K562 (cell line): ENCODE data around the gene CCNT2. TPM values are rescaled to one million over a fixed set of nuclear protein-coding genes. Genes with fewer than 3 reads are reported as not detected.

Experiments
- ATAC-seq: fragments of 200-7000 bp; cut with Tn5 transposase; 3 replicates; pipeline ENCODE4 v1.9.1; 2020; ENCODE audit warnings: moderate library complexity
- BruUV-seq: library from RNA; stranded (reverse); fragments of 400-500 nt; replicated peaks from 2 replicates; lab custom pipeline; 2021; lab: Mats Ljungman, UMichigan
- CTCF ChIA-PET: fragments of 300-600 bp; formaldehyde crosslinking; extraction: SDS; loops from one replicate; lab custom pipeline; 2021; ENCODE audit warnings: low intra/inter-chr PET ratio; lab: Yijun Ruan, JAX
- POLR2A ChIA-PET: fragments of 300-600, 350-650 bp; sonication (Branson Sonifier 250); formaldehyde crosslinking; extraction: SDS; loops from one replicate; lab custom pipeline; 2021; ENCODE audit warnings: antibody characterized with exemption, inconsistent platforms; lab: Yijun Ruan, JAX
- DNase-seq, 4 experiments: peaks; one replicate each; pipeline versions ENCODE4 v3.0.0 to v3.0.0-alpha.2; 2011 to 2018; ENCODE audit warnings: low spot score in 3 of 4, mixed read lengths in 3 of 4; ENCODE audit errors: extremely low read depth in 1 of 4
- FAIRE-seq: peaks from 2 replicates; lab custom pipeline; 2011; peaks lifted over from hg19 to GRCh38; lab: Jason Lieb, UNC
- H2AFZ ChIP-seq: 2 replicates; pipeline ENCODE4 v1.6.0; 2011; ENCODE audit warnings: low read depth, low read length, control low read depth, inconsistent platforms
- H3K27ac ChIP-seq: fragments of 200-600 bp; 3 replicates; pipeline ENCODE4 v1.8.0; 2011; ENCODE audit warnings: low read depth, mild to moderate bottlenecking, control low read depth, inconsistent platforms, low read length, moderate library complexity, mixed read lengths; ENCODE audit errors: extremely low read depth
- H3K27me3 ChIP-seq, 2 experiments: fragments of 300-600 bp in 1 of 2; 2 replicates in 1 of 2; 3 replicates in 1 of 2; pipeline versions ENCODE4 v1.6.0 to v1.8.0; 2011; ENCODE audit warnings: inconsistent platforms in 2 of 2, low read length in 2 of 2, mild to moderate bottlenecking in 1 of 2, mixed read lengths in 1 of 2, moderate library complexity in 1 of 2; ENCODE audit not compliant: control insufficient read depth in 2 of 2, insufficient read depth in 2 of 2
- H3K36me3 ChIP-seq: fragments of 300-600 bp; 3 replicates; pipeline ENCODE4 v1.8.0; 2011; ENCODE audit warnings: mild to moderate bottlenecking, low read length, inconsistent platforms; ENCODE audit not compliant: control insufficient read depth, insufficient read depth
- H3K4me1 ChIP-seq, 2 experiments: fragments of 200-600 bp in 1 of 2; replicated peaks in 1 of 2; 2 replicates in 1 of 2; 3 replicates in 1 of 2; pipeline versions ENCODE4 v1.5.1 to v1.8.0; 2011; ENCODE audit warnings: inconsistent platforms in 2 of 2, low read length in 2 of 2, mild to moderate bottlenecking in 1 of 2, mixed read lengths in 1 of 2, moderate library complexity in 1 of 2; ENCODE audit not compliant: control insufficient read depth in 2 of 2, insufficient read depth in 2 of 2
- H3K4me2 ChIP-seq: 2 replicates; pipeline ENCODE4 v1.6.1; 2011; ENCODE audit warnings: low read length, control low read depth, inconsistent platforms, mixed read lengths; ENCODE audit not compliant: insufficient read depth
- H3K4me3 ChIP-seq: fragments of 200-600 bp; sonication (generic), shearing (Covaris generic); 2 replicates; pipeline ENCODE4 v1.5.1; 2016; ENCODE audit warnings: control low read depth, inconsistent platforms
- H3K79me2 ChIP-seq: fragments of 200-600 bp; 3 replicates; pipeline ENCODE4 v1.8.0; 2011; ENCODE audit warnings: low read length, inconsistent platforms; ENCODE audit not compliant: control insufficient read depth, insufficient read depth
- H3K9ac ChIP-seq, 2 experiments: 2 replicates each; pipeline versions ENCODE4 v1.6.0 to v1.6.1; 2011; ENCODE audit warnings: low read depth in 2 of 2, low read length in 2 of 2, control low read depth in 1 of 2, inconsistent platforms in 1 of 2, mild to moderate bottlenecking in 1 of 2, mixed read lengths in 1 of 2; ENCODE audit not compliant: insufficient read depth in 1 of 2
- H3K9me1 ChIP-seq: one replicate; pipeline ENCODE4 v1.6.0; 2011; ENCODE audit warnings: inconsistent platforms, mild to moderate bottlenecking, low read length, moderate library complexity; ENCODE audit not compliant: control insufficient read depth, insufficient read depth
- H3K9me3 ChIP-seq: replicated peaks from 2 replicates; pipeline ENCODE4 v1.5.1; 2011; ENCODE audit warnings: low read depth, low read length, inconsistent platforms; ENCODE audit not compliant: control insufficient read depth, insufficient read depth
- H4K20me1 ChIP-seq: replicated peaks from 2 replicates; pipeline ENCODE4 v1.6.1; 2011; ENCODE audit warnings: low read length, inconsistent platforms, mixed read lengths; ENCODE audit not compliant: control insufficient read depth, insufficient read depth
- FOXM1 ChIP-seq, 2 experiments: fragments of 450-650 bp in 1 of 2; sonication (generic) in 1 of 2; formaldehyde crosslinking in 1 of 2; IDR thresholded peaks; 2 replicates each; pipeline versions ENCODE4 v1.6.1 to v1.9.0; 2017 to 2022; ENCODE audit warnings: low read depth in 2 of 2, mild to moderate bottlenecking in 2 of 2, missing genetic modification reagents in 1 of 2, moderate library complexity in 1 of 2
- HMGN3 ChIP-seq: IDR thresholded peaks from 2 replicates; pipeline ENCODE4 v1.6.1; 2011; ENCODE audit warnings: borderline replicate concordance, low read depth, mild to moderate bottlenecking, mixed read lengths, low read length; ENCODE audit not compliant: insufficient read length; ENCODE audit errors: extremely low read depth
- HOXB6 ChIP-seq: fragments of 250-450 bp; sonication (Bioruptor Pico); IDR thresholded peaks from 2 replicates; pipeline ENCODE4 v1.5.1; 2022; ENCODE audit warnings: mild to moderate bottlenecking, borderline replicate concordance
- MCM3 ChIP-seq: fragments of 450-650 bp; IDR thresholded peaks from 2 replicates; pipeline ENCODE4 v1.6.1; 2016
- MEF2D ChIP-seq: conservative IDR thresholded peaks from 2 replicates; pipeline ENCODE4 v1.6.1; 2016; ENCODE audit warnings: low read depth, missing genetic modification characterization, missing compliant biosample characterization
- NCOR1 ChIP-seq: fragments of 450-650 bp; IDR thresholded peaks from 2 replicates; pipeline ENCODE4 v1.6.1; 2016; ENCODE audit warnings: mild to moderate bottlenecking, moderate library complexity
- NFRKB ChIP-seq: fragments of 450-650 bp; IDR thresholded peaks from 2 replicates; pipeline ENCODE4 v1.6.1; 2016; ENCODE audit warnings: low read depth
- TAL1 ChIP-seq: fragments of 450-650 bp; IDR thresholded peaks from 2 replicates; pipeline ENCODE4 v1.6.1; 2016; ENCODE audit warnings: mild to moderate bottlenecking
- ZNF134 ChIP-seq: fragments of 250-450 bp; sonication (Bioruptor Pico); conservative IDR thresholded peaks from 2 replicates; pipeline ENCODE4 v1.4.0; 2020
- ZNF174 ChIP-seq: fragments of 250-450 bp; sonication (Bioruptor Pico); IDR thresholded peaks from 2 replicates; pipeline ENCODE4 v1.4.0; 2020; ENCODE audit warnings: mild to moderate bottlenecking
- WGBS: fragments of 100-300 bp; shearing (Covaris generic); methylation state at CpG from one replicate; pipeline ENCODE4 v1.1.6; 2016; ENCODE audit warnings: low coverage, mixed read lengths; ENCODE audit not compliant: insufficient coverage; ENCODE audit errors: missing lambda C conversion rate; 5-methylcytosine and 5-hydroxymethylcytosine counted together
- in situ Hi-C: fragments of 300-500 bp; cut with MboI; formaldehyde crosslinking; loops from 4 replicates; pipeline ENCODE4 v1.15.0; 2018; ENCODE audit warnings: inconsistent platforms, mixed read lengths
- intact Hi-C: fragments of 100-400 bp; cut with micrococcal nuclease; formaldehyde crosslinking; loops from 2 replicates; pipeline ENCODE4 v1.14.2; 2022
- polyA plus RNA-seq, 8 experiments: library from polyadenylated mRNA; depleted of rRNA in 4 of 8; stranded (reverse) in 5 of 8; unstranded in 3 of 8; fragments of >200 nt; fragmentation: Nextera tagmentation in 2 of 8; fragmentation: Illumina TruSeq in 1 of 8; extraction: Ambion mirVana in 2 of 8; extraction: Trizol in 1 of 8; gene quantifications; 2 replicates each; pipeline versions ENCODE4 v1.2.1 to v1.2.3, GENCODE V29; 2011 to 2014; ENCODE audit warnings: inconsistent platforms in 1 of 8, missing spikeins in 1 of 8
- total RNA-seq, 7 experiments: library from RNA; depleted of rRNA in 6 of 7; stranded (reverse); fragments of >200 nt in 6 of 7; fragmentation: Illumina TruSeq in 2 of 7; extraction: Trizol in 2 of 7; gene quantifications; 2 replicates each; pipeline versions ENCODE4 v1.2.1 to v1.2.3, GENCODE V29; 2011 to 2021; ENCODE audit warnings: low replicate concordance in 1 of 7
- TF ChIP-seq, protein P1 (sequence below): fragments of 450-650 bp; formaldehyde crosslinking; IDR thresholded peaks from 2 replicates; pipeline ENCODE4 v1.4.0; 2020; ENCODE audit warnings: mild to moderate bottlenecking, moderate library complexity
- TF ChIP-seq, protein P2 (sequence below): sonication (generic); formaldehyde crosslinking; IDR thresholded peaks from 2 replicates; pipeline ENCODE4 v1.8.0; 2022; ENCODE audit warnings: mild to moderate bottlenecking, missing genetic modification reagents

CCNT2 gene
- total and polyA plus RNA-seq, 9 of the 15 experiments (the other 6 are each of a cell fraction or from before 2014, with no cell fraction given) = 12.6 to 30.0 (median 22.7) TPM

DNA sequence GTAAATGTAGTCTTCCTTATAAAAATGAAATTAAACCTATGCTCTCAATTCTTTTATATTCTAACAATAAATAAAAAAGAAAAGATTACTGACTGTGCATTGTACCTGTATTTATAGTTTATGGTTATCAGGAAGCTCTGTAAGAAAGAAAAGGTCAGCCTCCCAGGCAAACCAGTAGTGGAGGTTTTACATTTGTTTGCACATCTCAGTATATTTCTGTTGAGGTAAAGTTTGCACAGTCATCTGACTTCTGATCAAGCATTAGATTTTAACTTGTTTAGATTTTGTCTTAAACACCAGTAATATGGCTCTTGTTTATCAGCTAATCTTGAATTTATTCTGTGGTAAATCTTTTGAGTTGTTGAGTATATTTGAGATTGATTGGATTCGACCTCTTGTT, 37.1 kb downstream of the CCNT2 start (continued):
- TF ChIP-seq, protein P1, sequence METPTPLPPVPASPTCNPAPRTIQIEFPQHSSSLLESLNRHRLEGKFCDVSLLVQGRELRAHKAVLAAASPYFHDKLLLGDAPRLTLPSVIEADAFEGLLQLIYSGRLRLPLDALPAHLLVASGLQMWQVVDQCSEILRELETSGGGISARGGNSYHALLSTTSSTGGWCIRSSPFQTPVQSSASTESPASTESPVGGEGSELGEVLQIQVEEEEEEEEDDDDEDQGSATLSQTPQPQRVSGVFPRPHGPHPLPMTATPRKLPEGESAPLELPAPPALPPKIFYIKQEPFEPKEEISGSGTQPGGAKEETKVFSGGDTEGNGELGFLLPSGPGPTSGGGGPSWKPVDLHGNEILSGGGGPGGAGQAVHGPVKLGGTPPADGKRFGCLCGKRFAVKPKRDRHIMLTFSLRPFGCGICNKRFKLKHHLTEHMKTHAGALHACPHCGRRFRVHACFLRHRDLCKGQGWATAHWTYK = no peak
- TF ChIP-seq MEF2D (no peak), ZNF134 (no peak), NFRKB (no peak)
- TF ChIP-seq, protein P2, sequence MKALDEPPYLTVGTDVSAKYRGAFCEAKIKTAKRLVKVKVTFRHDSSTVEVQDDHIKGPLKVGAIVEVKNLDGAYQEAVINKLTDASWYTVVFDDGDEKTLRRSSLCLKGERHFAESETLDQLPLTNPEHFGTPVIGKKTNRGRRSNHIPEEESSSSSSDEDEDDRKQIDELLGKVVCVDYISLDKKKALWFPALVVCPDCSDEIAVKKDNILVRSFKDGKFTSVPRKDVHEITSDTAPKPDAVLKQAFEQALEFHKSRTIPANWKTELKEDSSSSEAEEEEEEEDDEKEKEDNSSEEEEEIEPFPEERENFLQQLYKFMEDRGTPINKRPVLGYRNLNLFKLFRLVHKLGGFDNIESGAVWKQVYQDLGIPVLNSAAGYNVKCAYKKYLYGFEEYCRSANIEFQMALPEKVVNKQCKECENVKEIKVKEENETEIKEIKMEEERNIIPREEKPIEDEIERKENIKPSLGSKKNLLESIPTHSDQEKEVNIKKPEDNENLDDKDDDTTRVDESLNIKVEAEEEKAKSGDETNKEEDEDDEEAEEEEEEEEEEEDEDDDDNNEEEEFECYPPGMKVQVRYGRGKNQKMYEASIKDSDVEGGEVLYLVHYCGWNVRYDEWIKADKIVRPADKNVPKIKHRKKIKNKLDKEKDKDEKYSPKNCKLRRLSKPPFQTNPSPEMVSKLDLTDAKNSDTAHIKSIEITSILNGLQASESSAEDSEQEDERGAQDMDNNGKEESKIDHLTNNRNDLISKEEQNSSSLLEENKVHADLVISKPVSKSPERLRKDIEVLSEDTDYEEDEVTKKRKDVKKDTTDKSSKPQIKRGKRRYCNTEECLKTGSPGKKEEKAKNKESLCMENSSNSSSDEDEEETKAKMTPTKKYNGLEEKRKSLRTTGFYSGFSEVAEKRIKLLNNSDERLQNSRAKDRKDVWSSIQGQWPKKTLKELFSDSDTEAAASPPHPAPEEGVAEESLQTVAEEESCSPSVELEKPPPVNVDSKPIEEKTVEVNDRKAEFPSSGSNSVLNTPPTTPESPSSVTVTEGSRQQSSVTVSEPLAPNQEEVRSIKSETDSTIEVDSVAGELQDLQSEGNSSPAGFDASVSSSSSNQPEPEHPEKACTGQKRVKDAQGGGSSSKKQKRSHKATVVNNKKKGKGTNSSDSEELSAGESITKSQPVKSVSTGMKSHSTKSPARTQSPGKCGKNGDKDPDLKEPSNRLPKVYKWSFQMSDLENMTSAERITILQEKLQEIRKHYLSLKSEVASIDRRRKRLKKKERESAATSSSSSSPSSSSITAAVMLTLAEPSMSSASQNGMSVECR = no peak
- TF ChIP-seq, all 486 proteins: peak for 0

DNA sequence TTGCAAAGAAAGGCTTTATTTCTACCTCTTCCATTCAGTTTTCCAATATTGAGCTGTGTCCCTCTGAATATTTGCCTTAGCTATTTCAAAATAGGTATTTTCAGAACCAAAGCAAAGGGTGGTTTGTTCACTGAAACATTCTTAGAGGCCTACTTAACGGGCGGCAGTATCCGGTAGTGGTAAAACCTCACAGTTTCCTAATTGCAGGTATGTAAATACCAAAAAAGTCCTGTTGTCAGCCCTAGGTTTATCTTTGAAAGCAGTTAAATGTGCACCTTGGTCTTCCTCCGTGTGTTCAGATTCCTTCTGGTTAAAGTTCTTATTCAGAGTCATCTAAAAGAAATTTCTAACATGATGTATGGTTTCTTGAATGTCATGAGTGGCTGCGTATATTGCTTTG, 38.9 kb downstream of the CCNT2 start:
- H3K36me3 ChIP-seq = peaks cover 49% of the 10 kb centered on the region
- no peak for TF ChIP-seq NCOR1
- no peak for TF ChIP-seq TAL1
- TF ChIP-seq ZNF174 (CRISPR knock-in tag) = no peak
- no peak for TF ChIP-seq HMGN3
- no peak for TF ChIP-seq MCM3
- TF ChIP-seq HOXB6 (CRISPR knock-in tag) = no peak
- TF ChIP-seq FOXM1 (IDR thresholded peaks at IDR 0.05; ENCODE audit: low read depth) = no peak
- no peak for TF ChIP-seq FOXM1 (CRISPR knock-in tag; IDR thresholded peaks at IDR 0.05; ENCODE audit: low read depth)
- no peaks in the 10 kb centered on the region for H3K27me3 ChIP-seq
- H3K27ac ChIP-seq = no peak overlapping the region
- ChIA-PET POLR2A (no interaction called here), CTCF (no interaction called here)
- DNase-seq (no peak), ATAC-seq (no peak), FAIRE-seq (no peak)
- H3K4me3 ChIP-seq = no peak overlapping the region
- H3K4me1 ChIP-seq = no peaks in the 10 kb centered on the region
- no peak overlapping the region for H2AFZ ChIP-seq
- intact Hi-C loops (no loop called here), in situ Hi-C loops (no loop called here)
- H3K9me1 ChIP-seq = no peaks in the 10 kb centered on the region
- H4K20me1 ChIP-seq = 0 out of 2 replicates have a peak, but pooled peaks cover 2% of the 10 kb centered on the region
- no peak overlapping the region for H3K4me2 ChIP-seq
- H3K79me2 ChIP-seq = no peaks in the 10 kb centered on the region
- no peak overlapping the region for H3K9ac ChIP-seq
- H3K9me3 ChIP-seq = no peaks in the 10 kb centered on the region
- BruUV-seq = no TSS peak
- WGBS = 95% methylated on average over 5 of the region's 5 CpGs
